NT2/D1 (cell line): ENCODE data around the gene DHH.

Experiments used
- YY1 ChIP-seq: IDR thresholded peaks from 2 replicates; pipeline ENCODE4 v1.6.1; 2011; ENCODE audit not compliant: insufficient read length, insufficient read depth
- ZNF274 ChIP-seq: IDR thresholded peaks from 2 replicates; pipeline ENCODE4 v1.6.1; 2011; ENCODE audit warnings: mild to moderate bottlenecking, low read depth, low read length

GRCh38 chr12:49137476-49137875, 42.9 kb upstream of the DHH start:
- no peak for TF ChIP-seq ZNF274
- TF ChIP-seq YY1 = no peak
